Ovary (tissue), 9 donors: ENCODE measurements around the gene LEO1. TPM values are rescaled to one million over a fixed set of nuclear protein-coding genes. Genes with fewer than 3 reads are reported as not detected.
"Not testable (repeated sequence)": the region's sequence is repeated elsewhere in the genome, so short reads cannot be mapped to it uniquely, and the experiment has no call there.

Experiments used
- DNase-seq, 5 donors: peaks; one replicate each; pipeline ENCODE4 v3.0.0-alpha.2; 2019 to 2020
- H3K27ac ChIP-seq, 2 donors: fragments of 200-600 bp; one replicate each; pipeline versions ENCODE4 v1.5.1 to v1.8.0; 2019 to 2022
- H3K27me3 ChIP-seq: fragments of 200-600 bp; one replicate; pipeline ENCODE4 v1.8.0; 2022
- H3K36me3 ChIP-seq: fragments of 200-600 bp; sonication (generic); one replicate; pipeline ENCODE4 v1.5.1; 2019
- H3K4me1 ChIP-seq: one replicate; pipeline ENCODE4 v1.8.1; 2013; ENCODE audit warnings: mild to moderate bottlenecking, moderate library complexity; ENCODE audit not compliant: insufficient read depth
- H3K4me3 ChIP-seq: fragments of 200-600 bp; sonication (generic); one replicate; pipeline ENCODE4 v1.5.1; 2017
- H3K9me3 ChIP-seq, 2 donors: fragments of 200-600 bp in 1 of 2; sonication (generic) in 1 of 2; one replicate each; pipeline versions ENCODE4 v1.5.1 to v1.8.1; 2013 to 2019; ENCODE audit warnings: mild to moderate bottlenecking in 1 of 2, moderate library complexity in 1 of 2
- EP300 ChIP-seq: sonication (generic); formaldehyde crosslinking; IDR thresholded peaks from one replicate; pipeline ENCODE4 v1.6.1; 2017; ENCODE audit warnings: antibody characterized with exemption
- POLR2A ChIP-seq: fragments of 450-650 bp; IDR thresholded peaks from one replicate; pipeline ENCODE4 v1.6.1; 2017; ENCODE audit warnings: antibody characterized with exemption, mild to moderate bottlenecking, moderate library complexity
- WGBS, 3 donors: extraction: QIAGEN DNeasy Blood & Tissue Kit in 1 of 3; methylation state at CpG; one replicate each; pipeline versions ENCODE4 v1.1.5 to v1.1.7; 2013 to 2017; 5-methylcytosine and 5-hydroxymethylcytosine counted together
- intact Hi-C, 4 donors: fragments of 100-400 bp; cut with DNase I; formaldehyde crosslinking; loops; one replicate each; pipeline versions ENCODE4 v1.11.0 to v1.15.1; 2022 to 2023
- polyA plus RNA-seq, 2 donors: library from polyadenylated mRNA; stranded (reverse); fragments of 200-250 nt in 1 of 2; fragments of 350-450 nt in 1 of 2; fragmentation: Illumina TruSeq in 1 of 2; extraction: RNeasy Lipid Tissue Mini Kit (QIAGEN cat#74804) in 1 of 2; gene quantifications; one replicate each; pipeline ENCODE4 v1.2.3, GENCODE V29; 2013 to 2014
- total RNA-seq, 7 donors: library from RNA; depleted of rRNA in 2 of 7; stranded (reverse); fragments of >200 nt in 2 of 7; fragmentation: NEBNext Ultra II Directional in 3 of 7; extraction: Animal tissue kit (Norgen Biotek cat#: 25700) in 3 of 7; gene quantifications; one replicate each; pipeline versions ENCODE4 v1.1.0 to v1.2.4, GENCODE V29; 2016 to 2023
- TF ChIP-seq, protein P1 (sequence below), 3 donors: fragments of 450-650 bp in 2 of 3; fragments of 200-600 bp in 1 of 3; IDR thresholded peaks; one replicate each; pipeline versions ENCODE4 v1.5.1 to v1.8.0; 2016 to 2022; ENCODE audit warnings: antibody characterized with exemption in 3 of 3, mild to moderate bottlenecking in 1 of 3
- donor health status: DM: no; HTN: no; CAD: no; lungs with moderate emphysema.
- donor health status: DM: no; HTN: no; CAD: no.
- donor health status: Bipolar disorder and iron deficiency.
- donor health status: DM: yes; HTN: yes; CAD: no.
- donor health status: DM: no; HTN: no; CAD: no.
- donor health status: DM: yes; HTN: yes; CAD: no.

LEO1 gene
- total and polyA plus RNA-seq, 9 donors, result 6.8 to 22.5 (median 9.6) TPM

DNA sequence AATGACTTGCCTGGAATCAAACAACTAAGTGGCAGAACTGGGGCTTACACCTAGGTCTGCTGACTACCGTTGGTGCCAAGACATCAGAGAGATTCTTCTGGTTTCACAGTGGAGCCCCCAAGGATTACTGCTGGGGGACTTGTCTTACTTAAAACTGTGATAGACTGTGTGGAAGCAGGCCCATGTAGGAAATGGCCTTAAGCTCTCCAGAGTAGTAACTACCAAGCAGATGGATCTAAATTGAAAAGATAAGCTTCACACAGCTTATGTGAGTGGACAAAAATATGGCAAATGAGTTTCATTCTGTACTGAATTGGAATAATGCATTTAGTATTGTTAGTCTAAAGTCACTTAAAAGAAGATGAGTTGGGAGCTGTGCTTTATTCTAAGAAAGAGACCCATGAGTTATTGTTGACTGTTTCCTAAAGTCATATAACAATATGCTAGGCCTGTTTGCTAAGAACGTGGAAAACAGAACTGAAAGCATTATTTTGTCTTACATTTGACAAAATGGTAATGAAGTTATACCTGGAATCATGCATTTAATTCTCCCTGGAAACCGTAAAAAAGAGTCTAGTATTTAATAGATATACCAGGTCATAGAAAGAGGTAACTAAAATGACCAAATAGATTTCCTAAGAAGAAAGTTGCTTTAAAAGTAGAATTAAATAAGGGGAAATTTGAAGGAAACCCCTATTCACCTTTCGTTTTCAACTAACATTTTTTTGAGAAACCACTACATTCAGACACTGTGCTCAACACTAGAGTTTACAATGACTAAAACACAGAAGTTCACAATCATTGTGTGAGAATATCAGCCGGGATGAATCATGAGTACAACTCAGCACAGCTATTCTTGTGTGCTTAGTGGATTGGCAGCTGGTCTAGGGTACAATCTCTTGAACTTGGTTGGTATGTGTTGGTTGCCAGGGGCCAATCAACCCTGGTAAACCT, 34.4 kb upstream of the LEO1 start:
- TF ChIP-seq, protein P1, sequence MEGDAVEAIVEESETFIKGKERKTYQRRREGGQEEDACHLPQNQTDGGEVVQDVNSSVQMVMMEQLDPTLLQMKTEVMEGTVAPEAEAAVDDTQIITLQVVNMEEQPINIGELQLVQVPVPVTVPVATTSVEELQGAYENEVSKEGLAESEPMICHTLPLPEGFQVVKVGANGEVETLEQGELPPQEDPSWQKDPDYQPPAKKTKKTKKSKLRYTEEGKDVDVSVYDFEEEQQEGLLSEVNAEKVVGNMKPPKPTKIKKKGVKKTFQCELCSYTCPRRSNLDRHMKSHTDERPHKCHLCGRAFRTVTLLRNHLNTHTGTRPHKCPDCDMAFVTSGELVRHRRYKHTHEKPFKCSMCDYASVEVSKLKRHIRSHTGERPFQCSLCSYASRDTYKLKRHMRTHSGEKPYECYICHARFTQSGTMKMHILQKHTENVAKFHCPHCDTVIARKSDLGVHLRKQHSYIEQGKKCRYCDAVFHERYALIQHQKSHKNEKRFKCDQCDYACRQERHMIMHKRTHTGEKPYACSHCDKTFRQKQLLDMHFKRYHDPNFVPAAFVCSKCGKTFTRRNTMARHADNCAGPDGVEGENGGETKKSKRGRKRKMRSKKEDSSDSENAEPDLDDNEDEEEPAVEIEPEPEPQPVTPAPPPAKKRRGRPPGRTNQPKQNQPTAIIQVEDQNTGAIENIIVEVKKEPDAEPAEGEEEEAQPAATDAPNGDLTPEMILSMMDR (IDR thresholded peaks at IDR 0.05), result no peak
- TF ChIP-seq EP300 (no peak), POLR2A (no peak)
- no peaks in the 10 kb centered on the region for H3K9me3 ChIP-seq
- H3K27ac ChIP-seq, result no peak overlapping the region
- 86 to 88% (median 86%) methylated on average over 5 of the region's 5 CpGs for WGBS, 3 donors
- H3K27me3 ChIP-seq, result no peaks in the 10 kb centered on the region
- H3K4me3 ChIP-seq, result no peak overlapping the region
- H3K4me1 ChIP-seq, result peaks cover 3% of the 10 kb centered on the region
- intact Hi-C loops, result no loop called here
- no peaks in the 10 kb centered on the region for H3K36me3 ChIP-seq
- DNase-seq, result no peak

GRCh38 chr15:52004806-52005205, 33.2 kb upstream of the LEO1 start:
- Histone ChIP-seq H3K4me1 (peaks cover 3% of the 10 kb centered on the region), H3K36me3 (no peaks in the 10 kb centered on the region), H3K9me3 (no peaks in the 10 kb centered on the region), H3K27ac (no peak overlapping the region), H3K27me3 (no peaks in the 10 kb centered on the region), H3K4me3 (no peak overlapping the region)
- intact Hi-C loops, result no loop called here
- WGBS, 3 donors, result 94 to 96% (median 95%) methylated on average over 6 of the region's 6 CpGs
- TF ChIP-seq POLR2A (no peak), EP300 (no peak)
- TF ChIP-seq, protein P1 (IDR thresholded peaks at IDR 0.05), result no peak
- no peak for DNase-seq

GRCh38 chr15:52003710-52004109, 32.1 kb upstream of the LEO1 start:
- Histone ChIP-seq H3K27me3 (no peaks in the 10 kb centered on the region), H3K4me1 (no peaks in the 10 kb centered on the region), H3K4me3 (no peak overlapping the region), H3K36me3 (no peaks in the 10 kb centered on the region), H3K27ac (no peak overlapping the region), H3K9me3 (no peaks in the 10 kb centered on the region)
- intact Hi-C loops, result no loop called here
- no peak for DNase-seq
- WGBS, 3 donors, result 67 to 88% (median 72%) methylated on average over 1 of the region's 1 CpG
- no peak for TF ChIP-seq POLR2A
- TF ChIP-seq EP300, result no peak
- TF ChIP-seq, protein P1 (IDR thresholded peaks at IDR 0.05), result no peak

GRCh38 chr15:52003089-52003488, 31.5 kb upstream of the LEO1 start:
- H3K9me3 ChIP-seq, H3K36me3 ChIP-seq, H3K27ac ChIP-seq, DNase-seq, H3K4me3 ChIP-seq, H3K4me1 ChIP-seq, intact Hi-C loops, H3K27me3 ChIP-seq: not testable (repeated sequence)
- WGBS, 3 donors, result 86 to 92% (median 91%) methylated on average over 7 of the region's 7 CpGs

GRCh38 chr15:52002351-52002750, 30.8 kb upstream of the LEO1 start:
- H3K36me3 ChIP-seq, result no peaks in the 10 kb centered on the region
- H3K9me3 ChIP-seq, result no peaks in the 10 kb centered on the region
- TF ChIP-seq EP300, result no peak
- TF ChIP-seq, protein P1 (IDR thresholded peaks at IDR 0.05), result no peak
- no peak for TF ChIP-seq POLR2A
- intact Hi-C loops, result no loop called here
- no peak overlapping the region for H3K4me3 ChIP-seq
- DNase-seq, result no peak
- H3K27me3 ChIP-seq, result no peaks in the 10 kb centered on the region
- no peak overlapping the region for H3K27ac ChIP-seq
- 81 to 84% (median 81%) methylated on average over 2 of the region's 2 CpGs for WGBS, 3 donors
- H3K4me1 ChIP-seq, result no peaks in the 10 kb centered on the region
